SK-N-MC (cell line): Measurements from ENCODE around the gene HINT1.

ENCODE experiments used
- DNase-seq: peaks from one replicate; pipeline ENCODE4 v3.0.0-alpha.2; 2011; ENCODE audit warnings: low read depth, low spot score
- H3K27ac ChIP-seq: fragments of 200-600 bp; sonication (generic); 2 replicates; pipeline ENCODE4 v1.5.1; 2016; ENCODE audit warnings: mixed run types
- H3K36me3 ChIP-seq: fragments of 200-600 bp; sonication (generic); 2 replicates; pipeline ENCODE4 v1.6.1; 2017; ENCODE audit warnings: antibody characterized with exemption, low read length, mixed read lengths; ENCODE audit not compliant: insufficient read depth
- H3K4me3 ChIP-seq: fragments of 200-600 bp; sonication (generic); 2 replicates; pipeline ENCODE4 v1.5.1; 2016
- H3K9ac ChIP-seq: fragments of 200-600 bp; sonication (generic); 2 replicates; pipeline ENCODE4 v1.8.0; 2017; ENCODE audit warnings: mixed run types, mixed read lengths; ENCODE audit not compliant: insufficient read length
- H3K9me3 ChIP-seq: fragments of 200-600 bp; sonication (generic); 2 replicates; pipeline ENCODE4 v1.6.1; 2017; ENCODE audit warnings: low read depth, mild to moderate bottlenecking, antibody characterized with exemption, low read length, moderate library complexity, mixed read lengths
- EZH2 ChIP-seq: fragments of 200-600 bp; sonication (generic); IDR thresholded peaks from one replicate; pipeline ENCODE4 v1.6.1; 2017; ENCODE audit warnings: antibody characterized with exemption
- FOXP2 ChIP-seq: optimal IDR thresholded peaks from 2 replicates; pipeline ENCODE3; 2011; ENCODE audit warnings: mild to moderate bottlenecking, moderate library complexity; ENCODE audit not compliant: insufficient read depth; ENCODE audit errors: extremely low read length, control extremely low read depth
- POLR2AphosphoS5 ChIP-seq: IDR thresholded peaks from 2 replicates; pipeline ENCODE4 v1.6.1; 2012; ENCODE audit warnings: mild to moderate bottlenecking, low read depth, low read length, borderline replicate concordance

HINT1 gene

GRCh38 chr5:131165119-131165727 is at the start of gene HINT1:
HINT1 (minus strand) TSS chr5:131165256; CDS start chr5:131165205, 51 bp downstream.
- Histone ChIP-seq H3K27ac (peak within 1 kb of the TSS; percentile 92), H3K36me3 (peaks cover 34% of the 10 kb centered on the region), H3K9me3 (no peaks in the 10 kb centered on the region), H3K4me3 (peak within 1 kb of the TSS; percentile 87), H3K9ac (peak within 1 kb of the TSS; percentile 97)
- peak; percentile 92 for TF ChIP-seq POLR2AphosphoS5
- TF ChIP-seq FOXP2 = no peak
- no peak for TF ChIP-seq EZH2
- peak; percentile 66 for DNase-seq

DNA sequence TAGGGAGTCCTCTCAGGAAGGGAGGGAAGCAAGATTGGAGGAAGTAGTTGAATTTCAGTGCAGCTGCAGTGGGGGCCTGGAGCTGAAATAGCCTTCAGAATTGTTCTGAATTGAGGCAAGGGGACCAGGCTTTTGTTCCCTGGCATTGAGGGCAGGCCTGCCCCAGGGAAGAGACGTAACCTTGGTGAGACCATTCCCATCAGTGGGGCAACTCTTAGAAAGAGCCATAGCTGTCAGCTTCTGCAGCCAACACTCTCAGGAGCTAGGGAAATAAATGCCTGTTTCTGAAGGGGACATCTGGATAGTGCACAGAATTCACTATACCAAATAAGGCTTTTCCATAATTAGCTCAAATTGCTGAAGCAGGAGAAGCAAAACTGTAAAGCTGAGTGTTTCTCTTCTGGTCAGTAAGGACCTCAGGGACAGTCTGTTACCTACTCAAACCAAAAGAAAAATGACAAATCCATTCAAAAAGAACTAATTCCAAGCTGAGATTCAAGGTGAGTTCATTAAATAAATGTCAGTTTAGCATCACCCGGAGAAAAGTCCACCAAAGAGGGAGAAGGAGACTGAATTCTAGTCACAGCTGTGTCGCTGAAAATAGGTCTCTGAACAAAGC is 49.7 kb upstream of the HINT1 start:
- Histone ChIP-seq H3K36me3 (no peaks in the 10 kb centered on the region), H3K9me3 (no peaks in the 10 kb centered on the region), H3K9ac (no peak overlapping the region), H3K4me3 (no peak overlapping the region), H3K27ac (no peak overlapping the region)
- no peak for DNase-seq
- TF ChIP-seq POLR2AphosphoS5 = no peak
- no peak for TF ChIP-seq FOXP2
- no peak for TF ChIP-seq EZH2

GRCh38 chr5:131212471-131213021 is 47.5 kb upstream of the HINT1 start:
- H3K9ac ChIP-seq = no peak overlapping the region
- no peak overlapping the region for H3K27ac ChIP-seq
- no peaks in the 10 kb centered on the region for H3K9me3 ChIP-seq
- no peaks in the 10 kb centered on the region for H3K36me3 ChIP-seq
- H3K4me3 ChIP-seq = no peak overlapping the region
- DNase-seq = no peak
- TF ChIP-seq FOXP2 (no peak), POLR2AphosphoS5 (no peak), EZH2 (no peak)

DNA sequence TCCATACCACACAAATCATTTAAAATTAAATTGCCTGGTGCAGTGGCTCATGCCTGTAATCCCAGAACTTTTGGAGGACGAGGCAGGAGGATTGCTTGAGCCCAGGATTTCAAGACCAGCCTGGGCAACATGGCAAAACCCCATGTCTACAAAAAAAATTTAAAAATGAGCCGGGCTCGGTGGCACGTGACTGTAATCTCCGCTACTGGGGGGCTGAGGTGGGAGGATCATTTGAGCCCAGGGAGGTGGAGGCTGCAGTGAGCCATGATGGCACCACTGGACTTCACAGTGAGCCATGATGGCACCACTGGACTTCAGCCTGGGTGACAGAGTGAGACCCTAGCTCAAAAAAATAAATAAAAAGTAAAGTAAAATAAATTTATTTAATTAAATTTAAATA is 46.6 kb upstream of the HINT1 start:
- Histone ChIP-seq H3K9ac (no peak overlapping the region), H3K36me3 (no peaks in the 10 kb centered on the region), H3K4me3 (no peak overlapping the region), H3K9me3 (no peaks in the 10 kb centered on the region), H3K27ac (no peak overlapping the region)
- TF ChIP-seq POLR2AphosphoS5 (no peak), EZH2 (no peak), FOXP2 (no peak)
- no peak for DNase-seq

- DNase-seq = no peak
- H3K4me3 ChIP-seq = no peak overlapping the region
- H3K36me3 ChIP-seq = no peaks in the 10 kb centered on the region
- TF ChIP-seq FOXP2 (no peak), EZH2 (no peak)
- H3K27ac ChIP-seq = 0 out of 2 replicates have a peak overlapping the region, but pooled peaks have one; percentile 40
- H3K9me3 ChIP-seq = no peaks in the 10 kb centered on the region
- no peak overlapping the region for H3K9ac ChIP-seq
Measured at GRCh38 chr5:131210151-131210510, 45.1 kb upstream of the HINT1 start.

- TF ChIP-seq POLR2AphosphoS5 (no peak), EZH2 (no peak), FOXP2 (no peak)
- no peaks in the 10 kb centered on the region for H3K9me3 ChIP-seq
- no peak for DNase-seq
- no peak overlapping the region for H3K27ac ChIP-seq
- H3K4me3 ChIP-seq = no peak overlapping the region
- H3K36me3 ChIP-seq = no peaks in the 10 kb centered on the region
- H3K9ac ChIP-seq = no peak overlapping the region
Measured at GRCh38 chr5:131209506-131210150, 44.6 kb upstream of the HINT1 start.

DNA sequence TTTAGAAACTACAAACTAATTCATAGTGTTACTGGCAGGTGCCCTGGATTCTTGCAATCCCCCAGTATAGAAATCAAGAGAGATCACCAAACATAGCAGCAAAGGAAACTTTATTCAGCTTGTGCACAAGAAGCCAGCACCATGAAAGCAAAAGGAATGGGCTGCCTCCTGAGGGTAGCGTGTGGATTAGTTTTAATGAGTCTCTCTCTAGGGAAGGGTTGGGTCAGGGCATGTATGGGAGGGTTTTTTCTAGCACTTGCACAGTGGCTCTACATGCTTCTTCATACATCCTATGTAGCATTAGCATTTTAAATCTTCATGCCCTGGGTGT is 44.1 kb upstream of the HINT1 start:
- TF ChIP-seq EZH2 (no peak), FOXP2 (no peak), POLR2AphosphoS5 (no peak)
- Histone ChIP-seq H3K9ac (no peak overlapping the region), H3K9me3 (no peaks in the 10 kb centered on the region), H3K36me3 (no peaks in the 10 kb centered on the region), H3K27ac (no peak overlapping the region), H3K4me3 (no peak overlapping the region)
- DNase-seq = no peak

GRCh38 chr5:131206772-131207171 is 41.7 kb upstream of the HINT1 start:
- Histone ChIP-seq H3K9me3 (no peaks in the 10 kb centered on the region), H3K27ac (no peak overlapping the region), H3K36me3 (no peaks in the 10 kb centered on the region), H3K4me3 (no peak overlapping the region), H3K9ac (no peak overlapping the region)
- DNase-seq = no peak
- TF ChIP-seq POLR2AphosphoS5 = no peak
- TF ChIP-seq EZH2 = no peak
- TF ChIP-seq FOXP2 = no peak
